KMS-11 (cell line): ENCODE results near the gene KIF12.

Experiments
- H2AFZ ChIP-seq: fragments of 200-600 bp; sonication (generic); 2 replicates; pipeline ENCODE4 v1.6.1; 2016; ENCODE audit warnings: antibody characterized with exemption, mixed run types, low read depth
- H3K27ac ChIP-seq: fragments of 200-600 bp; sonication (generic); 2 replicates; pipeline ENCODE4 v1.6.1; 2016; ENCODE audit warnings: mild to moderate bottlenecking, mixed run types
- H3K27me3 ChIP-seq: fragments of 200-600 bp; sonication (generic); 2 replicates; pipeline ENCODE4 v1.6.1; 2017; ENCODE audit warnings: mild to moderate bottlenecking, low read depth, mixed run types, moderate library complexity; ENCODE audit not compliant: insufficient read depth
- H3K36me3 ChIP-seq: fragments of 200-600 bp; sonication (generic); 2 replicates; pipeline ENCODE4 v1.6.1; 2017; ENCODE audit warnings: mild to moderate bottlenecking, mixed run types; ENCODE audit not compliant: insufficient read depth
- H3K4me1 ChIP-seq: fragments of 200-600 bp; sonication (generic); 2 replicates; pipeline ENCODE4 v1.6.1; 2016; ENCODE audit warnings: mild to moderate bottlenecking, low read depth, mixed run types; ENCODE audit not compliant: poor library complexity, severe bottlenecking
- H3K4me2 ChIP-seq: fragments of 200-600 bp; sonication (generic); 2 replicates; pipeline ENCODE4 v1.7.0; 2016; ENCODE audit warnings: mild to moderate bottlenecking, mixed run types
- H3K4me3 ChIP-seq: fragments of 200-600 bp; sonication (generic); IDR thresholded peaks from 2 replicates; pipeline ENCODE4 v1.6.1; 2017; ENCODE audit warnings: low read depth, low read length, mixed read lengths; ENCODE audit not compliant: insufficient read depth
- H3K79me2 ChIP-seq: fragments of 200-600 bp; sonication (generic); 2 replicates; pipeline ENCODE4 v1.6.1; 2016; ENCODE audit warnings: low read depth, mixed run types; ENCODE audit not compliant: insufficient read depth
- H3K9ac ChIP-seq: fragments of 200-600 bp; sonication (generic); 2 replicates; pipeline ENCODE4 v1.6.1; 2016; ENCODE audit warnings: mild to moderate bottlenecking, mixed run types
- H4K20me1 ChIP-seq: fragments of 200-600 bp; sonication (generic); 2 replicates; pipeline ENCODE4 v1.6.1; 2016; ENCODE audit warnings: mild to moderate bottlenecking, mixed run types; ENCODE audit not compliant: insufficient read depth
- CTCF ChIP-seq: fragments of 200-600 bp; sonication (generic); conservative IDR thresholded peaks from 2 replicates; pipeline ENCODE4 v1.6.1; 2017; ENCODE audit warnings: low read depth, mild to moderate bottlenecking, antibody characterized with exemption, low read length, moderate library complexity, mixed read lengths

The KIF12 gene

DNA sequence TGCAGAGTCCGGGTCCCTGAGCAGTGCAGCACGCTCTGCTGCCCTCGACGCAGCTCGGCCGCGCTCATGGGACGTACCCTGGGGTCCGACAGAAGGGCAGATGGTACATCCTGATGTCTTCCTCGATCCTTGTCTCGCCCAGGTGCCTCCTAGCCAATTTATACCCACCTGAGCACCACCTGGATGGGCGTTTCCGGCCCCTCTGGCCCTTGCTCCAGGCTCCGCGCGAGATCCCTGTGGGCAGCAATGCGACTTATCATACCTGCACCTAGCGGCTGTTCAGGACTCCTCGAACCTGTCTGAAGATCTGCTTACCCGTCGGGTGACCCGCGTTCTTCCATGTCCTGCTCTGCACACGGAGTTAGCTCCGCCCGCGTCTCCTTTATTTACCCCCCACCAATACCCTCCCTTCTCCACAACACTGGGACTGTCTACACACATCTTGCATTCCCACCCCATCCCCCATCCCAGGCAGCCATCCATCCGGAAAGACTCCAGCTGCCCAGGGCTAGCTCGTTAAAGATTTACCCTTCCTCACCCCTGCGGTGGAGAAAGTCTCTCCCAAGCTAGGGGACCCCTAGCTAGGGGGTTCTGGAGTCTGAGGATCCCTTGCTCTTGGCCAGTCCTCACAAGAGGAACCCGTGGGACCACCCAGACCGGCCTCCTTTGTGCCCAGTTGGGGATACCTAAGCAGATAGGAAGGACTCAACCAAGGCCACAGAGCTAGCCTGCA, at the start of gene KIF12:
KIF12 (minus strand) TSS at position 357 of the 733 bp plus-strand sequence; CDS start at position 341, 16 bp downstream.
- no peaks in the 10 kb centered on the region for H3K27me3 ChIP-seq
- no peak within 1 kb of the TSS for H3K9ac ChIP-seq
- H2AFZ ChIP-seq = peak within 1 kb of the TSS; percentile 69
- H4K20me1 ChIP-seq = no peaks in the 10 kb centered on the region
- TF ChIP-seq CTCF = no peak
- H3K4me2 ChIP-seq = peak within 1 kb of the TSS; percentile 39; the same call in 1 of the 2 replicates
- no peak within 1 kb of the TSS for H3K27ac ChIP-seq
- no peaks in the 10 kb centered on the region for H3K79me2 ChIP-seq
- H3K4me3 ChIP-seq = no peak within 1 kb of the TSS
- no peaks in the 10 kb centered on the region for H3K4me1 ChIP-seq
- no peaks in the 10 kb centered on the region for H3K36me3 ChIP-seq

DNA sequence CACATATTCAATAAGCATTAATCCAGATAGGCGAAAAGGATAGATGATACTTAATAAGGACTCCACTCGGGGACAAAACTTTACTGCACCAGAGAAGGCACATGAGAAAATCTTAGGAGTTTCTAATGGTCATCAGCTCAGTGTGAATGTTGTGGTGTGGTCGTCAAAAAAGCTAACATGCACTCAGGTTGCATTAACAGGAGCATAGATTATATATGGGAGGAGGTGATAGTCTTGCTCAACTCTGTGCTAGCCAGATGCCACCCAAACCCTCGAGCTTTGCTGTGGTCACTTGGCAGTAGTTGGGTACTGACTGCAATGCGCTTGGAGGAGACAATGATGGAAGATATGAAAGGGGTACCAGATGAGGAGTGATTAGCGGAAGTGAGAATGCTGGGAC, 47.6 kb upstream of the KIF12 start:
- no peaks in the 10 kb centered on the region for H3K79me2 ChIP-seq
- no peak overlapping the region for H2AFZ ChIP-seq
- H3K4me3 ChIP-seq = no peak overlapping the region
- H3K27me3 ChIP-seq = no peaks in the 10 kb centered on the region
- H3K9ac ChIP-seq = no peak overlapping the region
- H3K36me3 ChIP-seq = no peaks in the 10 kb centered on the region
- H3K4me2 ChIP-seq = no peak overlapping the region
- H3K4me1 ChIP-seq = no peaks in the 10 kb centered on the region
- TF ChIP-seq CTCF = no peak
- no peak overlapping the region for H3K27ac ChIP-seq
- H4K20me1 ChIP-seq = no peaks in the 10 kb centered on the region

- no peak overlapping the region for H3K4me3 ChIP-seq
- H4K20me1 ChIP-seq = no peaks in the 10 kb centered on the region
- H3K4me2 ChIP-seq = no peak overlapping the region
- no peaks in the 10 kb centered on the region for H3K4me1 ChIP-seq
- no peak overlapping the region for H3K27ac ChIP-seq
- no peak overlapping the region for H3K9ac ChIP-seq
- H3K79me2 ChIP-seq = no peaks in the 10 kb centered on the region
- no peak overlapping the region for H2AFZ ChIP-seq
- H3K27me3 ChIP-seq = no peaks in the 10 kb centered on the region
- H3K36me3 ChIP-seq = no peaks in the 10 kb centered on the region
- TF ChIP-seq CTCF = no peak
Measured at GRCh38 chr9:114143234-114143633, 44.1 kb upstream of the KIF12 start.

- Histone ChIP-seq H3K36me3 (no peaks in the 10 kb centered on the region), H2AFZ (no peak overlapping the region), H3K4me1 (no peaks in the 10 kb centered on the region), H4K20me1 (no peaks in the 10 kb centered on the region), H3K4me2 (no peak overlapping the region), H3K79me2 (no peaks in the 10 kb centered on the region), H3K27me3 (no peaks in the 10 kb centered on the region), H3K27ac (no peak overlapping the region), H3K4me3 (no peak overlapping the region), H3K9ac (no peak overlapping the region)
- TF ChIP-seq CTCF = no peak
Measured at GRCh38 chr9:114141553-114142402, 42.7 kb upstream of the KIF12 start.
